ENCODE results near the gene CFAP107.
"Not testable (repeated sequence)": the region's sequence is repeated elsewhere in the genome, so short reads cannot be mapped to it uniquely, and the experiment has no call there.

CFAP107 gene, protein sequence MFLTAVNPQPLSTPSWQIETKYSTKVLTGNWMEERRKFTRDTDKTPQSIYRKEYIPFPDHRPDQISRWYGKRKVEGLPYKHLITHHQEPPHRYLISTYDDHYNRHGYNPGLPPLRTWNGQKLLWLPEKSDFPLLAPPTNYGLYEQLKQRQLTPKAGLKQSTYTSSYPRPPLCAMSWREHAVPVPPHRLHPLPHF

DNA sequence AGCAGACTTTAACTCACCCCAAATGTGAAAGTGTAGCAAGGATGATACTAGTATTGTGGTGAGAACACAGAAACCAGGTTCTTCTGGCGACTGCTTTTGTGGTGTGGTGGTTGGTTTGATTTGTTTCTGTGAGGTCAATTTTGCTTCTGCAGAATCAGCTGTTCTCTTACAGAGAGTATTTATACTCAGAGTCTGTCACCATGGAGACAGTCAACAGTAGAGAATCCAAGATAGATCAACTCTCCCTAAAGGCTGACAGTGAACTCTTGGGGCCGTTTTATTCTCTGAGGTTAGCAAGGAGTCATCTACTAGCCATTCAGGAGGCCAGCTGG is at the start of gene CFAP107:
Gene CFAP107, plus strand, starts transcription at position 209 of the 332 bp plus-strand sequence. CDS start 231 bp downstream, outside the sequence.
- ATAC-seq (ENCODE audit: low read depth) (no peak), DNase-seq (ENCODE audit: low spot score in 2 of 2) (no peak)
- H3K36me3 Mint-ChIP-seq, result peaks cover 1% of the 10 kb centered on the region
- H3K4me3 Mint-ChIP-seq, result no peak within 1 kb of the TSS
- H3K9me3 Mint-ChIP-seq, result peaks cover 13% of the 10 kb centered on the region
- H3K27ac Mint-ChIP-seq, result no peak within 1 kb of the TSS
- H3K27me3 Mint-ChIP-seq, result peaks cover 18% of the 10 kb centered on the region
- H3K4me1 Mint-ChIP-seq, result no peaks in the 10 kb centered on the region

- Mint-ChIP-seq H3K27me3 (peaks cover 13% of the 10 kb centered on the region), H3K4me3 (no peak overlapping the region), H3K4me1 (no peaks in the 10 kb centered on the region), H3K27ac (no peak overlapping the region), H3K9me3 (peaks cover 4% of the 10 kb centered on the region), H3K36me3 (no peaks in the 10 kb centered on the region)
- no peak for ATAC-seq (ENCODE audit: low read depth)
- no peak for DNase-seq (ENCODE audit: low spot score in 2 of 2)
Observed at GRCh38 chr1:12696658-12697057, 49.3 kb upstream of the CFAP107 start.

GRCh38 chr1:12697397-12697796 is 48.6 kb upstream of the CFAP107 start:
- H3K27ac Mint-ChIP-seq, result no peak overlapping the region
- DNase-seq (ENCODE audit: low spot score in 2 of 2) (no peak), ATAC-seq (ENCODE audit: low read depth) (no peak)
- peaks cover 13% of the 10 kb centered on the region for H3K27me3 Mint-ChIP-seq
- H3K4me3 Mint-ChIP-seq, result no peak overlapping the region
- no peaks in the 10 kb centered on the region for H3K4me1 Mint-ChIP-seq
- H3K9me3 Mint-ChIP-seq, result peaks cover 4% of the 10 kb centered on the region
- H3K36me3 Mint-ChIP-seq, result no peaks in the 10 kb centered on the region

DNA sequence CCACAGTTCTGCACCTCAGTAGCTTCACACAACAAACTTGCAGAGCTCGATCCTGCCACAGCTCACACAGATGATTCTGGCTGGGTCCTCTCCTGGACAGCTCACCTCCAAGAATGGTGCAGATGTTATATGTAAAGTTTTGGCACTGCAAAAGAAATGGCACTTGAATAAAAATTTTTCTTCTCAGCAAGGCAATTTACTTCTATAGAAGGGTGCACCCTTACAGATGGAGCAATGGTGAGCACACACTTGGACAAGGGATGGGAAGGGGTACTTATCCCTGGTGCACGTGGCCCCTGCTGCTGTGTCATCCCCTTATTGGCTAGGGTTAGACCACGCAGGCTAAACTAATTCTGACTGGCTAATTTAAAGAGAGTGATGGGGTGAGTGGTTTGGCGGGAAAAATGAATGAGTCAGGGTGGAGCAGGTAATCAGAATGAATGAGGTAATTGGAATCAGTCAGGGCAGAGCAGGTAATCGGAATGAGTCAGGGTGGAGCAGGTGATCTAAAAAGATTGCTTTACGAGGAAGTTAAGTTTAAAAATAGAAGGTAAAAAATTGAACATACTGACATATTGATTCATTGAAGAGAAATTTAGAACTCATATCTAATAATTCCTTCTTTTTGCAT is 42.1 kb upstream of the CFAP107 start:
- ATAC-seq (ENCODE audit: low read depth) (no peak), DNase-seq (ENCODE audit: low spot score in 2 of 2) (no peak)
- Mint-ChIP-seq H3K4me1 (no peaks in the 10 kb centered on the region), H3K4me3 (no peak overlapping the region), H3K27me3 (peaks cover 6% of the 10 kb centered on the region), H3K36me3 (peaks cover 2% of the 10 kb centered on the region), H3K9me3 (peaks cover 13% of the 10 kb centered on the region), H3K27ac (no peak overlapping the region)

GRCh38 chr1:12706061-12706460 is 39.9 kb upstream of the CFAP107 start:
- Mint-ChIP-seq H3K9me3 (peaks cover 11% of the 10 kb centered on the region), H3K27me3 (peaks cover 1% of the 10 kb centered on the region), H3K4me1 (no peaks in the 10 kb centered on the region), H3K36me3 (peaks cover 2% of the 10 kb centered on the region), H3K27ac (no peak overlapping the region), H3K4me3 (no peak overlapping the region)
- no peak for DNase-seq (ENCODE audit: low spot score in 2 of 2)
- no peak for ATAC-seq (ENCODE audit: low read depth)

DNA sequence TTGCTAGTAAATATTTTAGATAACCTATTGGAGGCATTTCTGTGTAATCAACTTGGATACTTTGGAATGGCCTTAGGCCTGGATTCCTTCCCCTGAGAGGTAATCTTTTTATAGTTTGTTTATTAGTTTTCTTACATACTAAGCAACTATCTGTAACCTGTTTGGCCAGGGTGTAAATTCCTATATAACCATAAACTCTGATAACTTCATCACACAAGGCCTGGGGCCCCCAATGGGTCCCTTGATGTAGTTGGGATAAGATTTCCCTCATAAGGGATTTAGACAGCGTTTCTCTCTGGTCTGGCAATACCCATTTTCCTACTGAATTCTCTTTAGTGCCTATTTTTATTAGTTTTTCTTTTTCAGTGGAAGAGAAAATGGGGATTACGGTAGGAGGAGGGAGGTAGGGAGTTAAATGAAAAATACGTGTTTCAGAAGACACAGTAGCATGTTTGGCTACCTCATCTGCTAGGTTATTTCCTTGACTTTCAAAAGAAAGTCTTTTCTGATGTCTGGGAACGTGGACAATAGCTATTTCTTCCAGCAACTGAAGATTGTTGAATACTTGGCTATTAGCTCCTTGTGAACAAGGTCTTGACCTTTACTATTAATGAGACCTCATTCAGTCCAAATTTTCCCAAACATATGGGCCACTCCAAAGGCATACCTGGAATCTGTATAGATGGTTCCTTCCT is 37.5 kb upstream of the CFAP107 start:
- H3K27ac Mint-ChIP-seq, result no peak overlapping the region
- peaks cover 2% of the 10 kb centered on the region for H3K36me3 Mint-ChIP-seq
- DNase-seq (ENCODE audit: low spot score in 2 of 2) (no peak), ATAC-seq (ENCODE audit: low read depth) (no peak)
- peaks cover 4% of the 10 kb centered on the region for H3K27me3 Mint-ChIP-seq
- H3K4me3 Mint-ChIP-seq, result no peak overlapping the region
- H3K9me3 Mint-ChIP-seq, result peaks cover 7% of the 10 kb centered on the region
- no peaks in the 10 kb centered on the region for H3K4me1 Mint-ChIP-seq

DNA sequence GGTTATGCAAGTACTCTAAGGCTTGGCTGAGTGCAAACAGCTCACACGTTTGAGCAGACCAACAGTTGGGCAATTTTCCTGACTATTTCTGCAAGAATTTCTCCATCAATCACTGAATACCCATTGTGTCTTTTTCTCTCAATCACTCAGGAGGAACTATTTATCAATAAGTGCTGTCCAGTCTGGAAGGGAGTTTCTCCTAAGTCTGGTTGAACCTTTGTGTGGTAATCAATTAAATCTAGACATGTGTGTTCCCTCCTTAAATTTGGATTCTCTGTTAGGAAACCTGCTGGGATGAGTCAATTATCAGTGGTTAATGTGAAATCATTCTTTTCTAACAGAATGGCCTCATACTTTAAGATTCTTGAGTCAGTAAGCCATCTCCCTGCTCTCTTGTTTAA is 36.9 kb upstream of the CFAP107 start:
- H3K4me1 Mint-ChIP-seq, result no peaks in the 10 kb centered on the region
- ATAC-seq (ENCODE audit: low read depth), result no peak
- peaks cover 7% of the 10 kb centered on the region for H3K27me3 Mint-ChIP-seq
- DNase-seq (ENCODE audit: low spot score in 2 of 2), result no peak
- H3K36me3 Mint-ChIP-seq, result peaks cover under 1% of the 10 kb centered on the region
- no peak overlapping the region for H3K4me3 Mint-ChIP-seq
- peaks cover 5% of the 10 kb centered on the region for H3K9me3 Mint-ChIP-seq
- no peak overlapping the region for H3K27ac Mint-ChIP-seq

DNA sequence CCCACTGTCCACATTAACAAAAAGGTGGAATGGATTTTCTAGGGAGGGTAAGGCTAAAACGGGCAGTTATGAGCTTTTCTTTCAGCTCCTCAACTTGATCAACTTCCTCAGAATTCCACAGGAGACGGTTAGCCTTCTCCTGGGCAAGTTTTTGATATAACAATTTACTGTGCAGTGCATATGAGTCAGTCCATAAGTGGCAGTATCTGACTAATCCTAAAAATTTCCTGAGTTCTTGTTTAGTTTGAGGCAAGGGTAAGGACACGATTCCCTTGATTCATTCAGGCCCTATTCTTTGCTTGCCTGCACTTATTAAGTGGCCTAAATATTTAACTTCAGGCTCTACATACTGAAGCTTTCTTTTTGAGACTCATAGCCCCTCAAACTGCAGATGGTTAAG is 36.3 kb upstream of the CFAP107 start:
- Mint-ChIP-seq H3K27me3 (peaks cover 7% of the 10 kb centered on the region), H3K9me3 (peaks cover 4% of the 10 kb centered on the region), H3K27ac (no peak overlapping the region), H3K36me3 (no peaks in the 10 kb centered on the region), H3K4me1 (no peaks in the 10 kb centered on the region), H3K4me3 (no peak overlapping the region)
- ATAC-seq (ENCODE audit: low read depth) (no peak), DNase-seq (ENCODE audit: low spot score in 2 of 2) (no peak)

DNA sequence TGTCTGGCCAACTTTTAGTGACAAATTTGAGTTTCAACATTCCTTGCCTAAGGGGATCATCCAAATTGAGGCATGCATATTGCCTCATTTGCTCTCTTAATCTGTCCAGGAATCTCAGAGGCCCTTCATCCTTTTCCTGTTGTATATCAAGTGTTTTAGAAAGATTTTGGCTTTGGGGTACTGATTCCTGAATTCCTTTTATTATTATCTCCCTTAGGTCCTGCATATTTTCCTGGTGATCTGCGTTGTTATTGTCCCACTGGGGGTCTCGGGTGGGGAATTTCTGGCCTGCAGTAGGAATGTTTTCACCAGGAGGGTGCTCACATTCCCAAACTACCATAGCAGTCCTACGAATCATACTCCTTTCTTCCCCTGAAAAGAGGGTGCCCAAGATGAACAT is 34.5 kb upstream of the CFAP107 start:
- ATAC-seq (ENCODE audit: low read depth) (no peak), DNase-seq (ENCODE audit: low spot score in 2 of 2) (no peak)
- Mint-ChIP-seq H3K27me3 (peaks cover 8% of the 10 kb centered on the region), H3K9me3 (no peaks in the 10 kb centered on the region), H3K4me1 (no peaks in the 10 kb centered on the region), H3K27ac (no peak overlapping the region), H3K36me3 (no peaks in the 10 kb centered on the region), H3K4me3 (no peak overlapping the region)

DNA sequence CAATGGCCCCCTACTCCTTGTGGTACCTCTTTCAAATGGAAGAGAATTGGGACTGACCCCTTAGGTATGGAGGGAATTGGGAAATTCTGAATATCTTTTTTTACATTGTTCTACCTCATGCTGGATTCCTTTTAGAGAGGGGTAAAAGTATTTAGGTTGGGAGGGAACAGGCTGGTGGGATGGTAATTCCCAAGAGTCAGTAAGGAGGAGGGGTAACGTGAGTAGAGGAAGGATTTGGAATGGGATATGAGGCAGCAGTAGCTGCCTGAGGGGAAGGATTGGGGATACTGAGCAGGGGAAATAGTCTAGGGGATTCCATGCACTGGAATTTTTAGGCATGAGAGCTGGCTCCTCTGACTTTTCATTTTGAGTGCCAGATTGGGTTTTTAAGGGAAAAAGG is 33.9 kb upstream of the CFAP107 start:
- H3K36me3 Mint-ChIP-seq, result no peaks in the 10 kb centered on the region

DNA sequence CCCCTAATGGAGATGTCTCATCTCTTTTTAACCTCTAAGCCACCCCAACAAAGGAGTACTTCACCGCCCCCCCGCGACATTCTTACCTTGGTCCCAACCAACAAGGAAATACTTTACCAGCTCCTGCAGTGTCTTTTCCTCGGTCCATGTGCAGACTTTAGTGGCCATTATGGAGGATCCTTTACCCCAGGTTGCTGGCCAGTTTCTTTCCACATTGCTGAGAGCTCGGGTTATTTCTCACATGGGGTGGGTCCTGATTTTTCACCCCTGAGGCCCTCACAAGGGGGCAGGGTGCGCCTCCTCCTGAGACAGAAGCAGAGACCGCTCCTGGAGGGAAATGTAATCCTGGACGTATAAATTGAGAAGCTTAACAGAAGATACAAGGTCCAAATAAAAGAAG is 33.1 kb upstream of the CFAP107 start:
- peaks cover 7% of the 10 kb centered on the region for H3K27me3 Mint-ChIP-seq
- no peak for DNase-seq (ENCODE audit: low spot score in 2 of 2)
- no peaks in the 10 kb centered on the region for H3K36me3 Mint-ChIP-seq
- H3K4me3 Mint-ChIP-seq, result no peak overlapping the region
- H3K4me1 Mint-ChIP-seq, result no peaks in the 10 kb centered on the region
- no peak overlapping the region for H3K27ac Mint-ChIP-seq
- ATAC-seq (ENCODE audit: low read depth), result no peak
- no peaks in the 10 kb centered on the region for H3K9me3 Mint-ChIP-seq

More for the DNA sequence above, 33.9 kb upstream of the CFAP107 start:
- Mint-ChIP-seq H3K27ac (no peak overlapping the region), H3K9me3 (no peaks in the 10 kb centered on the region), H3K4me3 (no peak overlapping the region), H3K27me3 (peaks cover 7% of the 10 kb centered on the region), H3K4me1 (no peaks in the 10 kb centered on the region)
- no peak for DNase-seq (ENCODE audit: low spot score in 2 of 2)
- ATAC-seq (ENCODE audit: low read depth), result no peak

- not testable (repeated sequence) for H3K4me3 Mint-ChIP-seq; ATAC-seq (ENCODE audit: low read depth); H3K27ac Mint-ChIP-seq; H3K9me3 Mint-ChIP-seq; H3K4me1 Mint-ChIP-seq; DNase-seq (ENCODE audit: low spot score in 2 of 2); H3K36me3 Mint-ChIP-seq; H3K27me3 Mint-ChIP-seq
Observed at GRCh38 chr1:12713651-12714050, 32.3 kb upstream of the CFAP107 start.

- Mint-ChIP-seq H3K4me3 (no peak overlapping the region), H3K27me3 (peaks cover 7% of the 10 kb centered on the region), H3K36me3 (no peaks in the 10 kb centered on the region), H3K4me1 (no peaks in the 10 kb centered on the region), H3K27ac (no peak overlapping the region), H3K9me3 (no peaks in the 10 kb centered on the region)
- no peak for DNase-seq (ENCODE audit: low spot score in 2 of 2)
- no peak for ATAC-seq (ENCODE audit: low read depth)
Observed at GRCh38 chr1:12714710-12715475, 31.1 kb upstream of the CFAP107 start.

DNA sequence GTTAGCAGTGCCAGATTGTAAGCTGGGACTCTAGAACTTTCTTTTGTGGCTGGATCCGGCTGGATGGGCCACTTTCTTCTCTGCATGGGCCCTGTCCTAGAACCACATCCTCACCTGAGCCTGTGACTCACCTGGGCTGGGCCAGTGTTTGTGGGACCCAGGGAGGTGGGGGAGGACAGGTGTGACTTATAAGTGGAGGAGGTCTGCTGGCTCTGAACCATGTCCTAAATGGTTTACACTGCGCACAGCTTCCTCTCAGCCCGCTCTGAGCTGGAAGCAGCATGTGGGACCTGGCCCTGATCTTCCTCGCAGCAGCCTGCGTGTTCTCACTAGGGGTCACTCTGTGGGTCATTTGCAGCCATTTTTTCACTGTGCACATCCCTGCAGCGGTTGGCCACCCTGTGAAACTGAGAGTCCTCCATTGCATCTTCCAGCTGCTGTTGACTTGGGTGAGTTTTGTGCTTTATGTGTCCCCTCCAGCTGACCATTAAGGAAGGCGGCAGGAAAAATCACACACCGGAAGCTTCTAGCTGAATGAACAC is 30.0 kb upstream of the CFAP107 start, which contains the start of gene AADACL3:
Gene AADACL3, plus strand, starts transcription at position 215 of the 542 bp plus-strand sequence. Its CDS starts 67 bp downstream, at position 282.
- Mint-ChIP-seq H3K9me3 (no peaks in the 10 kb centered on the region), H3K27ac (no peak within 1 kb of the TSS), H3K27me3 (peaks cover 11% of the 10 kb centered on the region), H3K4me3 (no peak within 1 kb of the TSS), H3K4me1 (no peaks in the 10 kb centered on the region), H3K36me3 (no peaks in the 10 kb centered on the region)
- DNase-seq (ENCODE audit: low spot score in 2 of 2) (no peak), ATAC-seq (ENCODE audit: low read depth) (no peak)

Data from memory B cell (primary cell).